MG63 (cell line): ENCODE results near the gene TAX1BP1. TPM values are rescaled to one million over a fixed set of nuclear protein-coding genes. Genes with fewer than 3 reads are reported as not detected.
A peak's percentile ranks its signal among the peaks of the same experiment; 100 is the strongest.

Experiments used
- DNase-seq: peaks from one replicate; pipeline ENCODE4 v3.0.0-alpha.2; 2020
- H3K27me3 ChIP-seq: fragments of 250-450 bp; sonication (Bioruptor Pico); 2 replicates; pipeline ENCODE4 v1.5.1; 2020; ENCODE audit warnings: mild to moderate bottlenecking, moderate library complexity
- H3K36me3 ChIP-seq: fragments of 250-450 bp; sonication (Bioruptor Pico); 2 replicates; pipeline ENCODE4 v1.5.1; 2020; ENCODE audit warnings: mild to moderate bottlenecking, moderate library complexity
- H3K4me3 ChIP-seq: fragments of 250-450 bp; sonication (Bioruptor Pico); 2 replicates; pipeline ENCODE4 v1.5.1; 2020; ENCODE audit warnings: mild to moderate bottlenecking, moderate library complexity
- H3K9me3 ChIP-seq: fragments of 250-450 bp; sonication (Bioruptor Pico); 2 replicates; pipeline ENCODE4 v1.5.1; 2020; ENCODE audit warnings: mild to moderate bottlenecking, moderate library complexity
- total RNA-seq: library from RNA; depleted of rRNA; stranded (reverse); fragments of >200 nt; shearing (Covaris generic); gene quantifications from 2 replicates; pipeline ENCODE4 v1.2.3, GENCODE V29; 2014; ENCODE audit warnings: low replicate concordance; rRNA removed

Gene TAX1BP1
- 18.6 and 27.3 TPM in 2 replicates for total RNA-seq

GRCh38 chr7:27739909-27740448, at the start of gene TAX1BP1:
Gene TAX1BP1, plus strand, starts transcription at chr7:27740162. Its CDS starts 8,363 bp downstream, at chr7:27748525.
- DNase-seq: peak; percentile 96
- H3K9me3 ChIP-seq: no peaks in the 10 kb centered on the region
- no peaks in the 10 kb centered on the region for H3K36me3 ChIP-seq
- H3K4me3 ChIP-seq: peak within 1 kb of the TSS; percentile 93
- no peaks in the 10 kb centered on the region for H3K27me3 ChIP-seq

DNA sequence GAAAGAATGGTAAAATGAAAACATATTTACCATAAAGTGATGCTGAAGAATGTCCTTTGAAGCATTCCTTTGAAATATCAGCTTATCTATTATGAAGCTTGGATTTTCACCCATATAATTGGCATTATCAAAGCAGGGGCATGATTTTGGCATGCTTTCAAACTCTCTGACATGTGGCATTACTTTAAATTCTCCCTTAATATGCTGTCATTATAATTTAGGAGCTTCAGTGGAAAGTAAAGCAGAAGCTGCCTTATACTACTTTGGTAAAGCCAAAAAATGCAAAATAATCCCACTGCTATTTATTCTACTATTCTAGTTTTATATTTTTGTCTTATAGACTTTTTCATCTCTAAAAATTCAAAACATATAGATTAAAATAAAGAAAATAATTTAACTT, 49.3 kb upstream of the TAX1BP1 start:
- no peak overlapping the region for H3K4me3 ChIP-seq
- no peak for DNase-seq
- H3K27me3 ChIP-seq: no peaks in the 10 kb centered on the region
- H3K9me3 ChIP-seq: no peaks in the 10 kb centered on the region
- no peaks in the 10 kb centered on the region for H3K36me3 ChIP-seq

DNA sequence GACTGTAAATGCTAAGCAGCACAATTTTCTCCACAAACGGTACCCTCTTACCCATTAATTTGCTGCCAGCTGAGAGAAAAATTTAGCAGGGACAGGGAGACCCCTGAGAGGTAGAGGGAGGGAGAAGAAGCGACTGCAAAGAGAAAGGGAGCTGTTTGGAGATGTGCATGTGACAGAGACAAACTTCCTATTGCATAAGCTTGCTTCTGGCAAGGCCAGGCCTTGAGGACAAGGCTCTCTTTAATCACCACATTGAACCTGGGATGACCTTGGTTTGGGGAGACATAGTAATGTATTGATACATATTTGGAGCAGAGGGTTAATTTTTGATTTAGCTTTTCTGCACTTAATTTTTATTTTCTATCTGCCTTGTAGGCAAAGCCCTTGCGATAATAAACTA, 46.2 kb upstream of the TAX1BP1 start:
- no peak for DNase-seq
- no peaks in the 10 kb centered on the region for H3K9me3 ChIP-seq

GRCh38 chr7:27695096-27695495, 44.9 kb upstream of the TAX1BP1 start:
- Histone ChIP-seq H3K9me3 (no peaks in the 10 kb centered on the region), H3K36me3 (no peaks in the 10 kb centered on the region), H3K27me3 (no peaks in the 10 kb centered on the region), H3K4me3 (no peak overlapping the region)
- DNase-seq: no peak

More for the DNA sequence above, 46.2 kb upstream of the TAX1BP1 start:
- Histone ChIP-seq H3K4me3 (no peak overlapping the region), H3K27me3 (no peaks in the 10 kb centered on the region), H3K36me3 (no peaks in the 10 kb centered on the region)

GRCh38 chr7:27697861-27698430, 42.0 kb upstream of the TAX1BP1 start:
- Histone ChIP-seq H3K27me3 (no peaks in the 10 kb centered on the region), H3K36me3 (no peaks in the 10 kb centered on the region), H3K9me3 (no peaks in the 10 kb centered on the region), H3K4me3 (no peak overlapping the region)
- DNase-seq: no peak

DNA sequence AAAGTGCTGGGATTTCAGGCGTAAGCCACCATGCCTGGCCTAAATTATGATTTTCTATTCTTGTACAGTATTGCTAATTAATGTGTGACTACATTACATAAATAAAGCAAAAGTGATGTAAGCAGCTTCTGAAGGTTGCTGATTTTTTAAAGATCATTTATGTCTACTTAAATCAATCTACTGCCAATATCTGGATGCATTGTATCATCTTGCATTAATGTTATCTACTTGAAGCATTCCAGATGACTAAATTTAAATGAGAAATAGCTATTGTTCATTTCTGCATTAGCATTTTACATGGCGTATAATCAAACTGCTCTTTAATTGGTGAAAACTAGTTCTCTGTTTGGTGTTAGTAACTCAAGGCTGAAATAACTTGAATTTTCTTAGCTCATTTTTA, 40.2 kb upstream of the TAX1BP1 start:
- DNase-seq: no peak
- no peak overlapping the region for H3K4me3 ChIP-seq
- no peaks in the 10 kb centered on the region for H3K27me3 ChIP-seq
- H3K9me3 ChIP-seq: no peaks in the 10 kb centered on the region
- no peaks in the 10 kb centered on the region for H3K36me3 ChIP-seq

GRCh38 chr7:27700501-27700900, 39.5 kb upstream of the TAX1BP1 start:
- Histone ChIP-seq H3K36me3 (no peaks in the 10 kb centered on the region), H3K9me3 (no peaks in the 10 kb centered on the region), H3K4me3 (no peak overlapping the region), H3K27me3 (no peaks in the 10 kb centered on the region)
- no peak for DNase-seq

DNA sequence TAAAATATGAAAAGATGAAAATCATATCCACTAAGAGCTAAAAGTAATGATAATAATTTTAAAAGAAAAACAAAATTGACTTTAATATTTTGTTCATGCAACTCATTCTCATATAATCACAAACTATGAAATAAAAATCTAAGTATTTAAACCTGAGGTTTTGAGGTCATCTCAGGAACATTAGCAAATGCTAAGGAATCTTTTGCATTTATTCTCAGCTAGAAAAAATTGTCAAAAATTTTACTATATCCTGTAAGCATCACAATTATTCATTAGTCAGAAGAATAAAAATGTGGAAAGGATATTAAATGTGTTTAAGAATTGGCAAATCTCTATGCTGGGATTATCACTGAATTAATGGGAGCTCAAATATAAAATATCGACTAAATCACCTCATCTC, 36.8 kb upstream of the TAX1BP1 start:
- DNase-seq: no peak
- Histone ChIP-seq H3K36me3 (no peaks in the 10 kb centered on the region), H3K27me3 (no peaks in the 10 kb centered on the region), H3K4me3 (no peak overlapping the region), H3K9me3 (peaks cover 4% of the 10 kb centered on the region; the same call in 1 of the 2 replicates)

GRCh38 chr7:27704422-27705199, 35.4 kb upstream of the TAX1BP1 start:
- no peaks in the 10 kb centered on the region for H3K27me3 ChIP-seq
- DNase-seq: no peak
- no peaks in the 10 kb centered on the region for H3K36me3 ChIP-seq
- no peak overlapping the region for H3K4me3 ChIP-seq
- H3K9me3 ChIP-seq: peaks cover 12% of the 10 kb centered on the region

DNA sequence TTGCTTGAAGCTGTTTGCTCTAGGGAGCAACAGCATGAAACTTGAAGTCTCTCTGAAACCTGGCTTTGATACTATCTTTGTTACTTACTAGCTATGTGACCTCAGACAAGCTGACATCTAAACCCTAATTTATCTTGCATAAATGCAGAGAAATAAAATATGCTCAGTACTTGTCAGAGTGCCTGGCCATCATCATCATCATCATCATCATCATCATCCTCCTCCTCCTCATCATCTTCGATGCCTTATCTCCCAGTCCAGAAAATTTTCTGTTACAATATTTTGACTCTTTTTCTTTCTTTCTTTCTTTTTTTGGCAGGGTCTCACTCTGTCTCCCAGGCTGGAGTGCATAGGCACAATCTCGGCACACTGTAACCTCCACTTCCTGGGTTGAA, 34.8 kb upstream of the TAX1BP1 start:
- H3K4me3 ChIP-seq: no peak overlapping the region
- no peaks in the 10 kb centered on the region for H3K27me3 ChIP-seq
- DNase-seq: no peak
- peaks cover 12% of the 10 kb centered on the region for H3K9me3 ChIP-seq
- H3K36me3 ChIP-seq: no peaks in the 10 kb centered on the region

- no peaks in the 10 kb centered on the region for H3K27me3 ChIP-seq
- no peak overlapping the region for H3K4me3 ChIP-seq
- no peak for DNase-seq
- H3K9me3 ChIP-seq: peaks cover 12% of the 10 kb centered on the region
- H3K36me3 ChIP-seq: no peaks in the 10 kb centered on the region
Measured at GRCh38 chr7:27708485-27708884, 31.5 kb upstream of the TAX1BP1 start.

DNA sequence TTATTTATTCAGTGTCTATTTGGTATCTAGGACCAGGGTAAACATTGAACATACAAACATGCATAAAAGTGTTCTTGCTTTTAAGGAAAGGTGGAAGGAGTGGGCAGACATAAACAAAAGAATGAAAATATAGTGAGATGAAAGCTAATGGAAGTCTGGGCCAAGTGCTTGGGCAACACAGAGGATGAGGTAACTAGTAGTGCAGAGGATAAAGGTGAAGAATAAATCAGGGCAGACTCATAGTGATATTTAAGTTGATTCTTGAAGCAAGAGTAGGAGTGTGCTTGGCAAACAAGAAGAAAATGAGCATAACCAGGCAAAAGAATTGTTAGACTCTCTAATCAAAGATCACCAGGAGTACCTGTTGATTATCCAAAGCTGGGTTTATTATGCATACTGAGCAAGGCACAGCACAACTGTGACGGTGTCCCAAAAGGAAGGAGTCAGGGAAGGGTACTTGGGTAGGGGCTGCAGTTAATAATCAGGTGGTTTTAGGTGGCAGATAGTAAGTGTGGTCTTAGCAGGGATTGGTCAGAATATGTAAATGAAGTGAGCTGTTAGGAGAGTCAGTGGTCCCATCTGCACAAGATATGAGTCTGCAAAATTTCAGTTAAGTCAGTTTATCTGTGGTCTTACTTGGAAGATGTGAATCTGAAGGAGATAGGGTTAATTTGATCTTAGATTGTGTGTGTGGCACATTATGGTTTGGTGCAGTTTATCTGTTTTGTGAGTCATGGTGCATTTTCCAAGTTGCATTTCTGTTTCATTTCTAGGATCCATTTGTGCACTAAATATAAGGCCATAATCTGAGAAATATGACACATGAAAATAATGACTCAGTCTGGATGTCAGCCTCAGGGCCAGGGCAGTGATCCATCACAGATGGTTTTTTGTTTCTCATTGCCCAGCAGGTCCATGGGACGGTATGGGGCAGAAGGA, 30.6 kb upstream of the TAX1BP1 start:
- H3K9me3 ChIP-seq: peaks cover 12% of the 10 kb centered on the region

GRCh38 chr7:27712217-27712616, 27.7 kb upstream of the TAX1BP1 start:
- Histone ChIP-seq H3K36me3 (no peaks in the 10 kb centered on the region), H3K4me3 (no peak overlapping the region), H3K9me3 (peaks cover 10% of the 10 kb centered on the region), H3K27me3 (no peaks in the 10 kb centered on the region)
- DNase-seq: no peak

More for the DNA sequence above, 30.6 kb upstream of the TAX1BP1 start:
- peak; percentile 65 for DNase-seq
- Histone ChIP-seq H3K36me3 (no peaks in the 10 kb centered on the region), H3K4me3 (no peak overlapping the region), H3K27me3 (no peaks in the 10 kb centered on the region)

GRCh38 chr7:27714831-27715444, 25.0 kb upstream of the TAX1BP1 start:
- DNase-seq: no peak
- H3K4me3 ChIP-seq: no peak overlapping the region
- no peaks in the 10 kb centered on the region for H3K27me3 ChIP-seq
- H3K9me3 ChIP-seq: no peaks in the 10 kb centered on the region
- H3K36me3 ChIP-seq: no peaks in the 10 kb centered on the region

GRCh38 chr7:27723085-27723484, 16.9 kb upstream of the TAX1BP1 start:
- Histone ChIP-seq H3K4me3 (no peak overlapping the region), H3K9me3 (no peaks in the 10 kb centered on the region), H3K27me3 (no peaks in the 10 kb centered on the region), H3K36me3 (no peaks in the 10 kb centered on the region)
- peak; percentile 84 for DNase-seq

GRCh38 chr7:27727058-27727457, 12.9 kb upstream of the TAX1BP1 start:
- Histone ChIP-seq H3K36me3 (no peaks in the 10 kb centered on the region), H3K4me3 (no peak overlapping the region), H3K27me3 (no peaks in the 10 kb centered on the region), H3K9me3 (no peaks in the 10 kb centered on the region)
- DNase-seq: no peak
